Activated CD4-positive, alpha-beta T cell treated with anti-CD3 and anti-CD28 coated beads, Interleukin-2, amount 50 U/mL, for 16 hours (primary cell): ENCODE data around the gene GTF3C1.
"Not testable (repeated sequence)": the region's sequence is repeated elsewhere in the genome, so short reads cannot be mapped to it uniquely, and the experiment has no call there.

Experiments used
- DNase-seq: peaks from one replicate; pipeline ENCODE4 v3.0.0-alpha.2; 2020

The GTF3C1 gene

DNA sequence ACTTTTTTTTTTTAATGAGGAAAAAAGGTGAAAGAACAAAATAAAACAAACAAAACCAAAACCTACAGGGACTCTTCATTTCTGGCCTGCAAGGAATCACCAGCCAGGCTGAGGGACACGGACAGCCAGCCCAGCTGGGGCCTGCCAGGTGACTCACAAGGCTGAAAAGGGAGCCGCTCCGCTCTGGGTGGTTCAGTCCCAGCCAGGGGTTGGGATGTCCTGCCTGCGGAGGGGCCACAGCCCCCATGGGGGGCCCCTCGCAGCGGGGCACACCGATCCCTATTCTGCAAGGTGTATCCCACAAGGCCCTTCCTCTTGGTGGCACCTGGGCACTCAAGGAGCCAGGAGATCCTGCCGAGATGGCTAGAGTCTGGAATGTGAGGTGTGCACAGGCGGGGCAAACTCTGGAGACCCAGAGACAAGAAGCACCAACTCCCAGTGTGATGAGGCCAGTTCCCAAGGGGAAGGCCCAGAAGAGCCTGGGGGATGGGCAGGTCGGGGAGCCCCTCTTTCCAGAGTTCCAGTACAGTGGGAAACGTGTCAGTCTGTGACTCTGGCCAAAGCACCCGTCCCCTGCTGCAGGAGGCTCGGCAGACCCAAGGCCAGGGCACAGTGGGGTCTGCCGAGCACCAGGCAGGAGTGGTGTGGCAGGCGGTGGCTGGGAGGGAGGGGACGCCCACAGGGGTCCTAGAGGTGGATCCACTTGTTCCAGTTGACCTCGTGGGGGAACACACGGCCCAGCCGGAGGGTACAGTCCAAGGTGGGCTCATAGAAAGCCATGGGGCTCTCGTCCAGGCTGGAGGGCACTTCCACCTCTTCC is 88.8 kb downstream of the GTF3C1 start:
- DNase-seq: no peak

DNA sequence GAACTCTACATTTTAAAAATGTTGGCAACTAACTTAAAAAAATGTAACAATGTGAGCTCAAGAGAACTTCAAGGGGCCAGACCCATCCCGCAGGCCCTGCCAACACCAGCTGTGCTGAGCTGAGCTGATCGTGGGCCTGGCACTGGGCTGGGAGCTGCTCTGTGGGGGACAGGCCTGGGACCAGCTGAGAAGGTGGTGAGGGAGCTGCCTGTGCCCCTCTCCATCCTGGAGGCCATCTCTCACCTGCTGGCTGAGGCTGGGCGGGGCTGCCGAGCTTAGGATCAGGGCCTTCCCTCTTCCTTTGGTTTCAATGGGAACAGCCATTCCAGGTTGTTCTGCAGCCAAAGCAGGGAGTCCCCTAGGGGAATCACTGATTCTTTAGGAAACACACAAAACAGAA is 89.5 kb downstream of the GTF3C1 start:
- DNase-seq: no peak

DNA sequence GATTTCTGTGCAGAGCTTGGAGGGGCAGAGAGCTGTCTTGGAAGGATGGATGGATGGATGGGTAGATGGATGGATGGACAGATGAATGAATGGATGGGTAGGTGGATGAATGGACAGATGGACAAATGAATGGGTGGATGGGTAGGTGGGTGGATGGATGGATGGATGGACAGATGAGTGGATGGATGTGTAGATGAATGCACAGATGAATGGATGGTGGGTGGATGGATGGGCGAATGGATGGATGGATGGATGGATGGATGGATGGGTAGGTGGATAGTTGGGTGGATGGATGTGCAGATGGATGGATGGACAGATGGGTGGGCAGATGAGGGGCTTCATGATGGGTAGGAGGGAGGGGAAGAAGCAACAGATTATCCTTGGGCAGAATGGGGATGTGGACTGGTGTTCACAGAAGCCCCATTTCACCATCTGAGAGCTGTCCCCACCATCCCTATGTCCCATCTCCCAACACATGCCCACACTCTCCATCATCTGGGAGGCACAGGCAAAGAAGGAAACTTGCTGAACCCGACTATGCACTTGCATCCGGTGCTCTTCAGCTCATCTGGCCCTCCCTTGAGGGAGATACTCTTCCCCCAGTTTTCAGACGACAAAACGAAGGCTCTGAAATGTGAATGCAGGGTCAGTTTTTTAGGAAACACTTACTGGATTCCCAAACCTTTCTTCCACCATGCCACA is 90.6 kb downstream of the GTF3C1 start:
- no peak for DNase-seq

DNA sequence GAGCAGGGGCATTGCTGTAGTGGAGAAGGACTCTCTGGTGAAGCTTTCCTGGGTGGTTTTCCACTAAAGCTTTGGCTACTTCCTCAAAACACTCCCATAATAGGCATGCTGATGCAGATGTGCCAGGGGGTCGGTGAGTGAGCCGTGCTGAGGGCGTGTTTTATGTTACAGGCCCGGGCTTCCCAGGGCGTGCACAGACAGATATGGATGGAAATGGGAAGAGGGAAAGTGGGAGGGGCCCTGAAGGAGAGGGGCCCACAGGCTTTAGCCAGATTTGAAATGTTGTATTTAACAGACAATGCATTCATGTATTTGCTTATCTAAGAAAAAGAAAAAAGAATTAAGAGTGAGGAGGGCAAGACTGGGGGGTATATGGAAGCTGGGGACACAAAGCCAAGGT is 91.5 kb downstream of the GTF3C1 start:
- no peak for DNase-seq

DNA sequence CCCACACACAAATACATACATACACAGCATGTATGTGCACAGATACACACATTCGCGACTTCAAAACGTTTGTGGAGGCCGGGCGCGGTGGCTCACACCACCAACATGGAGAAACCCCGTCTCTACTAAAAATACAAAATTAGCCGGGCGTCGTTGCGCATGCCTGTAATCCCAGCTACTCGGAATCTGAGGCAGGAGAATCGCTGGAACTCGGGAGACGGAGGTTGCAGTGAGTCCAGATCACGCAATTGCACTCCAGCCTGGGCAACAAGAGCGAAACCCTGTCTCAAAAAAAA is 92.2 kb downstream of the GTF3C1 start:
- DNase-seq: not testable (repeated sequence)

DNA sequence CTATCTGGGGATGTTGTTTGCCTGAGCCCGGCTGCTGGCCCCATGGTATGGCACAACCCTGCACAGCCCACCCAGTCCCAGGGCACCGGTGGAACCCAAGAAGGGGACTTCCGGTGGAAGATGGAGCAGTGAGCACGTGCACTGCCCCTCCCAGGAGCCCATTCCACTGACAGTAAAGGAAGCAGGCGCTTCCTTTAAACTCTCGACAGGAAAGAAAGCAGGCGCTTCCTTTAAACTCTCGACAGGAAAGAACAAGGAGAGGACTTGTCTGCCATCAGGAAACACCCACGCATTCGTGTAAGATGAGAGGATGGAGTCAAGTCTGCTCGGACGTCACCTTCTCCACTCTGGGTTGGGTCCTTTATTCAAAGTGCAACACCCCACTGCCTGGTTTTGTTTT is 94.0 kb downstream of the GTF3C1 start:
- DNase-seq: peak; percentile 33

DNA sequence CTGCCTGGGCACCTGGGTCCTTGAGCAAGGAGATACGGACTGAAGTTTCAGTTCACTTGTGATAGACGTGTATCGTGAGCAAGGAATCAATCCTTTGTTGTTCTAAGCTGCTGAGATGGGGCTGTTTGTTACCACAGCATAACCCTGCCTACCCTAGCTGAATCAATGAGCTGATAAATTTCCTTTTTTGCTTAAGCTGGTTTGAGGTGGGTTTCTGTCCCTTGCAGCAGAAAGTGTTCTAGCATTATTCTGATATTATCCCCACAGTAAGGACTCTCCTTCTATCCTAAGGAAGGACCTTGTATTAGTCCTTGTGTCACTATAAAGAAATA is 96.3 kb downstream of the GTF3C1 start:
- no peak for DNase-seq

DNA sequence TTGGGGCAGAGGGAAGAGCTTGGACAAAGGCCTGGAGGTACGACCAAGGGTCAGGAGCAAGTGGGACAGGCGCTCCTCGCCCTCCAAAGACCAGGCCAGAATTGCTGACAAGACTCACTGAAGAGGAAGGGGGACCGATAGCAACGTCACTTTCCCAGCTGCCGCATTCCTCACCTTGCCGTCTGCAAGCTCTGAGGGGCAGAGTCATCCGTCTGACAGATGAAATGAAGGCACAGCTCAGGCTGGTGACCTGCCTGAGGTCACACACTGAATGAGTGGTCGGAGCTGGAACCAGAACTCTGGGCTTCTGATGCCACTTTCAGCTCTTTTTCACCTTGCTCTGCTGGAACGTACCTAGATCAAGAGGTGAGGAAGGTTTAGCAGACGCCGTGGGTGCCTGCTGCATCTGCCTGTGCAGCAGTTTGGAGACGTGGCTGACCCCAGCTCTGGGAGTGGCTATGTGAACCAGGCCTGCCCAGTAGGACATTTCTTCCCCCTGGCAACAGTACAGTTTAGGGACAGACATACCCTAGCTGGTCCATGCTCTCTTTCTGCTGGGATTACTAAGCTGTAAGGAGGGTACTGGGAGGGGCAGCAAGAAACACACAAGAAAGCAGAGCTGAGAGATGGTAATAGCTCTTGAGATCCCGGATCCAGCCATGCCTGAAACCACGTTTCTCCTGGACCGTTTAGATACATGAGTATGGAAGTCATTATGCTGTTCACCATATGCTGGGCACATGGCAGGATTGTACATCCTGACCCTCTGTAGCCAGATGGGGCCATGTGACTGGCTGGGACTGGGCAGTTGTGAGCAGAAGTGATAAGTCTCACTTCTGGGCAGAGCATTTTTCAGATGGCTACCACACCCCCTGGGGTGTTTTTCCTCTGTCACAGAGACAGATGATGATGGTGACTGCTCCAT is 96.9 kb downstream of the GTF3C1 start:
- DNase-seq: no peak

DNA sequence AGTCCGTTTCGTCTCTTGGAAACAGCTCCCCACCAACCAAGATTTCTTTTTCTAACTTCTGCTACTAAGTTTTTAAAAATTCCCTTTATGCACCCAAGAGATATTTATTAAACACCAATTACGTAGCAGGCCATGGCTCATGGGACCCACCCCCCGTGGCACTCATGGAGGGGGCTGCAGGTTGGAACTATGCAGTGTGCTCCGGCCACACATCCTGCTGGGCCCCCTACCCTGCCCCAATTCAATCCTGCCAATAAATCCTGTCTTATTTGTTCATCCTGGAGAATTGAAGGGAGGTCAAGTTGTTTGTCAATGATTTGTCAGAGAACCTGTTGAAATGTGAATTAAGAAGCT is 99.5 kb downstream of the GTF3C1 start:
- DNase-seq: no peak

DNA sequence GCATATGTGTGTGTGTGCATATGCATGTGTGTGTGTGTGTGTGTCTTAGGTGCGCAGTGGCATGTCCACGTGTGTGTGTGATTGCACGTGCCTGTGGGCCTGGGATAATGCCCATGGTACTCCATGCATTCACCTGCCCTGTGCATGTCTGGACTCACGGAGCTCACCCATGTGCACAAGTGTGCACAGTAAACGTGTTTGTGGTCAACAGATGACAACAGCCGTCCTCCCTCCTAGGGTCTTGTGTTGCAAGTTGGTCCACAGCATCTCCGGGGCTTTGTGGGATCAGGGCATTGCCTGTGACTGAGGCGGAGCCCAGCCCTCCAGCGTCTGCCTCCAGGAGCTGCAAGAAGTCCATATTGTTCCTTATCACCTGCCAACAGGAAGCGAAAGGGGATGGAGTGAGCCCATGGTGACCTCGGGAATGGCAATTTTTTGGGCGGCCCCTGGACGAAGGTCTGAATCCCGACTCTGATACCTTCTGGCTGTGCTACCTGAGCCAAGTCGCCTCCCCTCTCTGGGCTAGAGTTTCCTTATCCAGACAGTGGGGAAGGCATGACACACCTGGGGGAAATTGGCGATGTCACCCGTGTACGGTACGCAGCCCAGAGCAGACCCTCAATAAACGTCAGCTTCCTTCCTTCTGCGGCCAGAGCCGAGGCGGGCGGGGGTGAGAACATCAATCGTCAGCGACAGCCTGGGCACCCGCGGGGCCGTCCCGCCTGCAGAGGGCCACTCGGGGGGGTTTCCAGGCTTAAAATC is 100.1 kb downstream of the GTF3C1 start:
- DNase-seq: peak; percentile 66

DNA sequence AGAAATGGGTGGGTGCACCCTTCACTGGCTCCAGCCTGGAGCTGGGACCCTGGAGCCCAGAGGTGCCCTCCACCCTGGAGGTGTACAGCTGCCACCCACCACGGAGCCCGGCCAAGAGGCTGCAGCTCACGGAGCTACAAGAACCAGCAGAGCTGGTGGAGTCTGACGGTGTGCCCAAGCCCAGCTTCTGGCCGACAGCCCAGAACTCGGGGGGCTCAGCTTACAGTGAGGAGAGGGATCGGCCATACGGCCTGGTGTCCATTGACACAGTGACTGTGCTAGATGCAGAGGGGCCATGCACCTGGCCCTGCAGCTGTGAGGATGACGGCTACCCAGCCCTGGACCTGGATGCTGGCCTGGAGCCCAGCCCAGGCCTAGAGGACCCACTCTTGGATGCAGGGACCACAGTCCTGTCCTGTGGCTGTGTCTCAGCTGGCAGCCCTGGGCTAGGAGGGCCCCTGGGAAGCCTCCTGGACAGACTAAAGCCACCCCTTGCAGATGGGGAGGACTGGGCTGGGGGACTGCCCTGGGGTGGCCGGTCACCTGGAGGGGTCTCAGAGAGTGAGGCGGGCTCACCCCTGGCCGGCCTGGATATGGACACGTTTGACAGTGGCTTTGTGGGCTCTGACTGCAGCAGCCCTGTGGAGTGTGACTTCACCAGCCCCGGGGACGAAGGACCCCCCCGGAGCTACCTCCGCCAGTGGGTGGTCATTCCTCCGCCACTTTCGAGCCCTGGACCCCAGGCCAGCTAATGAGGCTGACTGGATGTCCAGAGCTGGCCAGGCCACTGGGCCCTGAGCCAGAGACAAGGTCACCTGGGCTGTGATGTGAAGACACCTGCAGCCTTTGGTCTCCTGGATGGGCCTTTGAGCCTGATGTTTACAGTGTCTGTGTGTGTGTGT is 100.9 kb downstream of the GTF3C1 start:
- no peak for DNase-seq

DNA sequence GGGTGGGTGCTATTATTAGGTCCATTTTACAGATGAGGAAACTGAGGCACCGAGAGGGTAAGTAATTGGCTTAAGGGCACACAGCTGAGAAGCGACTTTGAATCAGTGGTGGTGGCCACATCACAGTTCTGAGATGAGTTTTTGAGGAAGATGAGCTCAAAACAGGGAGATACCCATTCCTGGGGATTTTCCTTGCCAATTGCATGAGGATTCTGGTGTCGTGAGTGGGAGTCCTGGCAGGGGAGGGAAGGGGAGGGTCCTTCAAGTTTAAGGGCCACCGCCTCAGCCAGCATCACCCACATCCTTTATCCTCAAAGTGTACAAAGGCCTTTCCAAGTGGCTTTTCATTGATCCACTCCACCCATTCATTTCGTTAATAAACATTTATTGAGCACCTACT is 102.4 kb downstream of the GTF3C1 start:
- no peak for DNase-seq

DNA sequence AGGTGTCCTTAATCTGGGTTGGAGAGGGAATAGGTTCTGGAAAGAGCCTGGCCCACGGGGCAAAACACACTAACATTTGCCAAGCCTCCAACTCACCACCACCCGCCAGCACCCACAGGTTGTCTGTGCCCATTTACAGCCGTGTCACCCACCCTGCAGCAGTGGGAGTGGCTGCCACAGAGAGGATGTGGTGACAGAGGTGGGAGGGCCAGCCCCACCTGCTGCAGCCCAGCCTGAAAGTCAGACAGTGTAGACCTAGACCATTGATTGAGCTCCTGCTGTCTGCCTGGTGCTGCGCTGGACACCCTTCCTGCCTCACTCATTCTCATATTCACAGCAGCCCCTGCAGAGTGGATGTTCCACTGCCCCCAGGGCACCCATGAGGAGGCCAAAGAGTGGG is 103.0 kb downstream of the GTF3C1 start:
- DNase-seq: peak; percentile 48

DNA sequence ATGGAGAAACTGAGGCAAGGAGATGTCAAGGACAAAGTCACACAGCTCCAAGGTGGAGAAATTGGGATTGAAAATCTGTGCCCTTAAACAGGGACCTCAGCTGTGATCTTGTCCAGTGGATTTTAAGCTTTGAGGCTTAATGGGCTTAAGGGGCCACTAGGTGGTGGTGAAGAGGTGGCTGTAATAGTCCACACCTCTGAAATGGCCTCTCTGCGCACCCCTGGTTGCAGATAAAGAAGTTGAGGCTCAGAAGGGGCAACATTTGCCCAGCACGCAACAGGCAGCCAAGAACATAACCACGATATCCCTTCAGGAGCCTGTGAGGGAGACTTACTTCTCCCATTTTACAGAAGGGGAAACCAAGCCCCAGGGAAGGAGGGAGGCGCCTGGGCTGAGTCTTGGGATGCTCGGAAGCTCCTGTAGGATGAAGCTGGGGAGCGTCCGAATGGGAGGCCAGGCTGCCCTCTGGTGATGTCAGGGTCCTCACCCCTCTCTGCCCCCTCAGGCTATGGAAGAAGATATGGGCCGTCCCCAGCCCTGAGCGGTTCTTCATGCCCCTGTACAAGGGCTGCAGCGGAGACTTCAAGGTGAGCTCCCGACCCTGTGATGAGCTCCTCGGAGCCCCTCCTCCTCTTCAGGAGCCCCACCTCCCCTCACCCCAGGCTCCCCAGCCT is 104.1 kb downstream of the GTF3C1 start:
- no peak for DNase-seq

DNA sequence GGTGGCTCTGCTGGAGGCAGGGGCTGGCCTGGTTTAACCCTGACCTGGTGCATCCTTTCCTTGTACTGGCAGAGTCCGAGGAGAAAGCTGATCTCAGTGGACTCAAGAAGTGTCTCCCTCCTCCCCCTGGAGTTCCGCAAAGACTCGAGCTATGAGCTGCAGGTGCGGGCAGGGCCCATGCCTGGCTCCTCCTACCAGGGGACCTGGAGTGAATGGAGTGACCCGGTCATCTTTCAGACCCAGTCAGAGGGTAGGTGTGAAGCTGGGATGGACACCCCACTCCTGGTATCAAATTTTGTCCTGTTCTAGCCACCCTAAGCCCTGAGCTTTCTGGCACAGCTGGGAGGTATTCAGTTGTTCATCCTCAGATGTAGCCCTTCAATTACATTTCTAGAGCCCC is 105.2 kb downstream of the GTF3C1 start:
- DNase-seq: no peak

DNA sequence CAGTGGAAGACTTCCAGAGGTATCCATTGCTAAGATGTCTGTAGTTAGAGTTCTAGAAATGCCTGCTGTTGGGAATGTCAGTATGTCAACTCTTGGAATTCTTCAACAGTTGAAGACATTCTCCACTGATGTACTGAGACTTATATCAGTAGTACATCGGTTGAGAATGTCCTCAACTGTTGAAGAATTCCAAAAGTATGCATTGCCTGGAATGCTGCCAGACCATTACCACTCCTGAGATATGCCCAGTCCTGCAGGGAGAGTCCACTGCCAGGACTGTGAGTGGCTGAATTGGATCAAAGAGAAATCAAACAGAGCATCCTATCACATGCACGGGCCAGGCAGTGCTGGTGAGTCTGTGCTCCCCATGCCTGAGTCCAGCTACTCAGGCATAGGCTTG is 105.7 kb downstream of the GTF3C1 start:
- no peak for DNase-seq

DNA sequence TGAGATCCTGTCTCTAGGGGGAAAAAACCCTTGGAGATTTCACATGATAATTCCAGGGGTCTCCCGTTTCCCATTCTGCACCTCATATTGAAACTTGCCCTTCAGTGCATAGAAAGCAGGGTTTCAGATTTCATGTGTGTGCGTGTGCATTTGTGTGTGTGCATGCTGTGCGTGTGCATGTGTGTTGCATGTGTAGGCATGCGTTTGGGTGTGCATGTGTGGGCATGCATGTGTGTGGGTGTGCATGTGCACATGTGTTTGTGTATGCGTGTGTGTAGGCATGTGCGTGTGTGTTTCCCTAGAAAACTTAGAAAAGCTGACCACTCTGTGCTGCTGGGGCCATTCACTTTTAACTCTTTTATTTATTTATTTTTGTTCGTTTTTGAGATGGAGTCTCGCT is 107.7 kb downstream of the GTF3C1 start:
- DNase-seq: no peak

DNA sequence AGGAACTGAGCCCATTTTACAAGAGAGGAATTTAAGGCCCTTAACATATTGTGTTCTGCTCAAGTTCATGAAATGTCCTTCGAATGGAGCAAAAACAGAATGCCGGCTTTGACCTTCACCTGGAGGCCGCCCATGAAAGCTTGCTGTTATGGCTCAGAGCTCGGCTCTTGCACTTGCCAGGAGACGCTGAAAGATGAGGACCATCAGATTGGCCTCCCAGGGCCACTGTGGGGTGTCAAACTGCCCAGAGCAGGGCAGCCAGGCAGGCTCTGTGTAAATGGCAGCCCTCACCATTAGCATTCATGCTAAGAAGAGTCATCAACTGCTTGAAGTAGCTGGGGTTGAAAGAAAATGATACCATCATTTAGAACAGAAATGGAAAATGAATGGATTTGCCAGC is 108.4 kb downstream of the GTF3C1 start:
- DNase-seq: no peak

DNA sequence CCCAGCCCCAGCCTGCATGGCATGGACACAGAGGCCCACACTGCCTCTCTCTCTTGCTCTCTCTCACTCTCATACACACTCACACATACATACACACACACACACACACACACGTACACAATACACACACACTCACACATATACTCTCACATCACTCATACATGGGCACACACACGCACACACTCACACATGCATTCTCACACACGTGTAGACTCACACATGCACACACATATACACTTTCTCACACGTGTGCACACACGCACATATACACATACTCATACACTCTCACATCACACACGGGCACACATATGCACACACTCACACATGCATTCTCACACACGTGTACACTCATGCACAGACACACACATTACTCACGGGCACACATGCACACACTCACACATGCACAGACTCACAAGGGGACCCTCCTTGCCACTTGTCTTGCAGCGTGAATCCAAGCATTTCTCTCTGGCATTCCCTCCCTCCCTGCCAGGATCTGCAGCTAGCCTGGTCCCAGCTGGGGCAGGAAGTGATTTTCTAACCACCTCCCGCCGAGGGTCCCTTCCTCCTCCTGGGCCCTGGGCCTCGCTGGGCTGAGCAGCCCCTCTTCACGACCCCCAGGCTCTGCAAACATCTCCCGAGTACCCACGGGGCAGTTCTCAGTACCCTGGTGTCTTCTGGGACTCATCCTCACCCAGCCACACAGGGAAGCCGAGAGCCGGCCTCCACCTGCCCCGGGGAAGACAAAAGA is 110.3 kb downstream of the GTF3C1 start:
- no peak for DNase-seq

DNA sequence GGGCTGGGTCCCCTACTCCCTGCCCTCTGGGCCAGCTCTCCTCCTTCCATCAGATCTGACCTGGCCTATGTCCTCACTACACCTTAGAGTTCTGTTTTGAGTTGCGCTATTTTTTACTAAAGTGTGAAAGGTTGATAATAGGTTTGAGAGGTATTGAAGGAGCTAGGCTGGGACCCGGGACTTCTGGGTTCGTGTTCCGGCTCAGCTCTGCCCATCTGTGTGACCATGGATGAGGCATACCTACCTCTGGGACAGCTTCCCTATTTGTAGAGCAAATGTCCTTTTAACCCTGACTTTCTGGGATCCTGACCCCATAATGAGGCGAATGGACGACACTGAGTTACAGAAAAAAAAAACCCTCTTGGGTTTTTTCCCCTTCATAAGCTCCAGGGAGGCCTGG is 111.8 kb downstream of the GTF3C1 start:
- no peak for DNase-seq
